ENCODE results near the gene NGFR.
A peak's percentile ranks its signal among the peaks of the same experiment; 100 is the strongest.

The NGFR gene, protein sequence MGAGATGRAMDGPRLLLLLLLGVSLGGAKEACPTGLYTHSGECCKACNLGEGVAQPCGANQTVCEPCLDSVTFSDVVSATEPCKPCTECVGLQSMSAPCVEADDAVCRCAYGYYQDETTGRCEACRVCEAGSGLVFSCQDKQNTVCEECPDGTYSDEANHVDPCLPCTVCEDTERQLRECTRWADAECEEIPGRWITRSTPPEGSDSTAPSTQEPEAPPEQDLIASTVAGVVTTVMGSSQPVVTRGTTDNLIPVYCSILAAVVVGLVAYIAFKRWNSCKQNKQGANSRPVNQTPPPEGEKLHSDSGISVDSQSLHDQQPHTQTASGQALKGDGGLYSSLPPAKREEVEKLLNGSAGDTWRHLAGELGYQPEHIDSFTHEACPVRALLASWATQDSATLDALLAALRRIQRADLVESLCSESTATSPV

DNA sequence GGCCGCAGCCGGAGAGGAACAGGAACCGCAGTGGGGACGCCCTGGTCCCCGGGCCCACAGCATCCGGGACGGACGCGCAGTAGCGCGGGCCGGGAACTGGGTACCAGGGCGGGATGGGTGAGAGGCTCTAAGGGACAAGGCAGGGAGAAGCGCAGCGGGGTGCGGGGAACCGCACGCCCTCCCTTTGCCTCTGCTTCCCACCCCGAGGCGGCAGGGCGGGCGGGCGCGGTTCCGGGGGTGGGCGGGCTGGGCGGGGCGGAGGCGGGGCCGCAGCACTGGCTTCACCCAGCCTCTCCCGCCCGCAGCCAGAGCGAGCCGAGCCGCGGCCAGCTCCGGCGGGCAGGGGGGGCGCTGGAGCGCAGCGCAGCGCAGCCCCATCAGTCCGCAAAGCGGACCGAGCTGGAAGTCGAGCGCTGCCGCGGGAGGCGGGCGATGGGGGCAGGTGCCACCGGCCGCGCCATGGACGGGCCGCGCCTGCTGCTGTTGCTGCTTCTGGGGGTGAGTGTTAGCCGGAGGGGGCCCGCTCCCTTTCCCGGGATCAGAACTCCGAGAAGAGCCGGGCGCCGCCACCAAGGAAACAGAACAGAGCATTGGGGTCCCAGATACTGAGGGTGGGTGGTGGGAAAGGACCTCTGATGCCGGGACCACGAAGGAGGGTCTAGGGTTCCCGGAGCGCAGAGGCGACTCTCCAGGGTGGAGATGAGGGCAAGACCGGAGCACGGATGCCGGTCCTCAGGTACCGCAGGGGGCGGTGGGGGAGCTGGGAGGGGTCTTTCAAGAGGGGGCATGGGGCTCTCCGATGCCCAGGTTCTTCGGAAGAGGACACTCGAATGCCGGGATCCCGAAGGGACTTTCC lies at the start of gene NGFR:
TSS of gene NGFR (plus strand) at position 308 of the 856 bp plus-strand sequence. CDS start at position 433, 125 bp downstream.
- DNase-seq: peak; percentile 59

GRCh38 chr17:49445591-49445990 lies 49.5 kb upstream of the NGFR start:
- DNase-seq: no peak

DNA sequence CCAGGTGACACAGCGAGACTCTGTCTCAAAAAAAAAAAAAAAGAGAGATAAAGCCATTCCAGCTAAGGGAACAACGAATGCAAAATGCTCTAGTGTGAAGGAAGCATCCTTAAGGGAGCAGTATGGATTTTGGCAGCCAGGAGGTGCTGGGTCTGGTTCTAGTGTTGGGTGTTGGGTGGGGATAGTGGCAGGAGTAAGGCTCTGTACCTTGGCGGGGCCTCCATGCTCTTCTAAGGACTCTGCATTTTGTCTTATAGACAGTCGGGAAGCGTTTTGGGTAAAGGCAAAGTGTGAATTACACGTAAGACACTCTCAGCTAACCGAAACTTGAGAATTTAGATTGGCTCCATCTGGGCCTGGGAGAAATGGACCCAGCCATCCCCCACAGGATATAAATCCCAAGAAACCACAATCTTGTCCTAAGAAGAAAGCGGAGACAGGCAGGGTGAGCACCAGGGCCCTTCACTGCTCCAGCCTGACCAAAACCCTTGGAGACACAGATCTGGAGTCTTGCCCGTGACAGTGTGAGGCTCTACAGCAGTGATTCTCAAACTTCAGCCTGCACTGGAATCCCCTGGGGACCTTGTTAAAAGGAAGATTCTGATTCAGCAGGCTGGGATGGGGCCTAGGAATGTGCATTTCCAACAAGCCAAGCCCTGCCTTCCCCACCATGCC lies 47.3 kb upstream of the NGFR start:
- no peak for DNase-seq

DNA sequence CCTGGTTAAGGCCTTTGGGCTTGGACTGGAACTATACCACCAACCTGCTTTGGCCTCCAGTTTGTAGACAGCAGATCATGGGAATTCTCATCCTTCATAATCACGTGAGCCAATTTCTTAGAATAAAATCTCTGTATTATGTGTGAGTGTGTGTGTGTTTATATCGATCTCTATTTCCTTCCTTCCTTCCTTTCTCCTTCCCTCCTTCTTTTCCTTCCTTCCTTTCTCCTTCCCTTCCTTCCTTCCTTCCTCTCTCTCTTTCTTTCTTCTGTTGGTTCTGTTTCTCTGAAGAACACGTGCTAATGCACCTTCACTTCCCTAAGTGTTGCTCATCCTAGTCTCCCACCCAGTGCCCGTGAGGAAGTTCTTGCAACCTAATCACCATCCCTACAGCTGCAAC lies 44.9 kb upstream of the NGFR start:
- DNase-seq: no peak

GRCh38 chr17:49450735-49451134 lies 44.4 kb upstream of the NGFR start:
- no peak for DNase-seq

DNA sequence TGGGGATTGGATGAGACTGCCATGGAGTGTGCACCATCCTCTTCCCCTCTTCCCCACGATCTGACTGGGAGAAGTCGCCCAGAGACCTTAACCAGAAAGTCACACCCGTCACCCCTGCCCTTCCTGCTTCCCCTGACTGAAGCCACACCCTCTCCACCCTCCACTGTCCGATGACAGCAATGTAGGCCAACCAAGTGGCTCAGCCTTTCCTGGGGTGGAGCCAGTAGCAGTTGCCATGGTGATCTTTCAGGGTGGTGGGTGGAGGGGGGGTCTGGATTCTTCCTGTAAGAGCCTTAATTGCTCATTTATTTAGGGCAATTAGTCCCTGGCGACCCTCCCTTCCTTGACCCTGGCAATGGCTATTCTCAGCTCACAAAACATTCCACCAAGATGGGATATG lies 42.9 kb upstream of the NGFR start:
- no peak for DNase-seq

DNA sequence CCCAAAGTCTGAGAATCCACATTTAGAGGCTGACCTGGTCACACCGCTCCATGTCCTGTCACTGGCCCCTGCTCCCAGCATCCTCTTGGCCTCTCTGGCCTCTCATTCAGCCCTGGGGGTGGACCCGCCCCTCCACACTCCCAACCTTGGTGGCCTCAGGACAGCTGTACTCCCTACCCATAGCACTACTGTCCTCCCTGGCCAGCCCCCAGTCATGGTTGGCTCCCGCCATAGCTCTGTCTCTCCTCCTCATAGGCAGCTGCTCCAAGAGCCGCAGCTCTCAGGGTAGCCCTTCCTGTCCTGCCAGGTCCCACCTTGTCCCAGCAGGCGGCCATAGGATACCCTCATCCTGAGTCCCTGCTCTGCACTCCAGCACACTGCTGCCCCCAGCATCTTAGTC lies 42.4 kb upstream of the NGFR start:
- DNase-seq: no peak

DNA sequence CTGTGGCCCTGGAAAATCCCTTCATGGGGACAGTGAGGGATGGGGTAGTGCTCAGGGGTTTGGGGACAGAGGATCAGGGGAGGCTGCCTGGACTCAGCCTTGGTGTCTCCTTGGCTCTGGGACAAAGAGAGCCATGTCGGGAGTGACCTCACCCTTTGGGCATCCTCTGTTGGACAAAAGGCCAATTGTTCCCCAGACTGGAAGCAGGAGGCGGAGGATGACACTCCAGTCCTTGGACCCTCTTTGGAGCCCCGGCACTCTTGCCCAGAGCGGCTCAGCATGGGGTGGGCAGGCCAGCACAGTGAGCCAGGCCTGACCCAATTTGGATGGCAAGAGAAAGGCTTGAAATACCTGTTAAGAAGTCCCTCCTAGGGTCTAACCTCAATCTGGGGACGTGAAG lies 41.0 kb upstream of the NGFR start:
- peak; percentile 24 to 52 for DNase-seq

GRCh38 chr17:49455272-49455861 lies 39.7 kb upstream of the NGFR start:
- DNase-seq: no peak

GRCh38 chr17:49456183-49456965 lies 38.7 kb upstream of the NGFR start:
- DNase-seq: no peak

GRCh38 chr17:49457564-49458535 lies 37.2 kb upstream of the NGFR start:
- DNase-seq: no peak

GRCh38 chr17:49459401-49459984 lies 35.6 kb upstream of the NGFR start:
- DNase-seq: no peak

- no peak for DNase-seq
Observed at GRCh38 chr17:49460401-49460800, 34.7 kb upstream of the NGFR start.

- no peak for DNase-seq
Observed at GRCh38 chr17:49461580-49461979, 33.5 kb upstream of the NGFR start.

GRCh38 chr17:49464049-49464448 lies 31.0 kb upstream of the NGFR start:
- DNase-seq: no peak

GRCh38 chr17:49465331-49465903 lies 29.7 kb upstream of the NGFR start:
- DNase-seq: no peak

DNA sequence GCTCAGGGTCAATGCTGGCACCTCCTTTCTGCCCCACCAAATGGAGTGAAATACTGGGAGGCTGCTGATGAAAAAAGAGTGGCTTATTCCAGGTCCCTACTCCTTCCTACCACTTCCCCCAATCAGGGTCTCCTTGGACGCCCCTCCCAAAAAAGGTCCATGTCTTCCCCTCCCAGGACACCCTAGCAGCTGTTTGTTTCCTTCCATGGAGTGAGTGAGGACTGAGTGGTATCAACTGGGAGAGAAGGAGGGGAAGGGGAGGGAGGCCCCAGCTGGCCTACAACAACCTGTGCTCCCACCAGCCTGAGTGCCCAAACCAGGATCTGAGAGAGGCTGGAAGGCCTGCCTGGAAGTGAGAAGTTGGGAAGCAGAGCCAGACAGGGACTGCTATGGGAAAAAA lies 28.7 kb upstream of the NGFR start:
- DNase-seq: no peak

DNA sequence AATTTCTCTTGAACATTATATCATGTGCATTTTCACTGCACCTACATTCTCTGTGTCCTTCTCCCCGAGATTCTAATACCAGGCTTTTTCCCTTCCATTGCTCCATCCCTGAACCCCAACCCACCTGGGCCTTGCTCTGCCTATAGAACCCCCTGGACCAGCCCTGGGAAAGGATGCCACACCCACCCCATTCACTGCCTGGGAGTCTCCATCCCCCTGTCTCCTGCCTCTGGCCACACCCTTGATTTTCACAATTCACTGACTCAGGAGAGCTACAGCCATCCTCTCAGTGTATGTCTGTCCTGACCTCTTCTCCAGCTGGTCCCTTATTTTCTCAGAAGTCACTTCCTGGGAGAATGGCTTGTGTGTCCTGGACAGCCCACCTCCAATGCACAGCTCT lies 27.9 kb upstream of the NGFR start:
- DNase-seq: no peak

DNA sequence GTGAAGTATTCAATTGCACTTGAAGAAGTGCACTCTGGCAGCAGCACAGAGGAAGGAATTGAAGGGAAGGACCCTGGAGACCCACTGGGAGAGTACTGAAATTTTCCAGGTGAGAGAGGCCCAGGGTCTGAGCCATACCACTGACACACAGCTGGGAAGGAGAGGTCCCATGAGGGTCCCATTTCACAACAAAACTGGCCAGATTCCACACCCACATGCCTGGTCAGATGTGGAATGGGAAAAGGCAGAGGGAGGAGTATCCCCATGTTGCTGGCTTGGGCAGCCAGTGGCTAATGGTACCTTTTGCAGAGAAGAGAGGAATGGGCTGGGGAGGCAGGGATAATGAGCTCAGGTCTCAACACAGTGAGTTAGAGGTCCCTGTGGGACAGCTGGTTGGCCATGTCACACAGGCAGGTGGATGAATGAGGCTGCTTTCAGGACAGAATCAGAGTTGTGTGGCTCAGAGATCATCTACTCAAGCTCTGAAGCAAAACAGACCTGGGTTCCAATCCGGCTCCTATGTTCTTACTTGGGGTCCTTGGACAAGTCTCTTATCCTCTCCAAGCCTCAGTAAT lies 26.2 kb upstream of the NGFR start:
- no peak for DNase-seq
